ENCODE measurements around the gene PPM1B.

PPM1B gene

GRCh38 chr2:44267269-44267795, 98.7 kb downstream of the PPM1B start:
- DNase-seq: peak in 1 of 5 experiments; percentile 21

DNA sequence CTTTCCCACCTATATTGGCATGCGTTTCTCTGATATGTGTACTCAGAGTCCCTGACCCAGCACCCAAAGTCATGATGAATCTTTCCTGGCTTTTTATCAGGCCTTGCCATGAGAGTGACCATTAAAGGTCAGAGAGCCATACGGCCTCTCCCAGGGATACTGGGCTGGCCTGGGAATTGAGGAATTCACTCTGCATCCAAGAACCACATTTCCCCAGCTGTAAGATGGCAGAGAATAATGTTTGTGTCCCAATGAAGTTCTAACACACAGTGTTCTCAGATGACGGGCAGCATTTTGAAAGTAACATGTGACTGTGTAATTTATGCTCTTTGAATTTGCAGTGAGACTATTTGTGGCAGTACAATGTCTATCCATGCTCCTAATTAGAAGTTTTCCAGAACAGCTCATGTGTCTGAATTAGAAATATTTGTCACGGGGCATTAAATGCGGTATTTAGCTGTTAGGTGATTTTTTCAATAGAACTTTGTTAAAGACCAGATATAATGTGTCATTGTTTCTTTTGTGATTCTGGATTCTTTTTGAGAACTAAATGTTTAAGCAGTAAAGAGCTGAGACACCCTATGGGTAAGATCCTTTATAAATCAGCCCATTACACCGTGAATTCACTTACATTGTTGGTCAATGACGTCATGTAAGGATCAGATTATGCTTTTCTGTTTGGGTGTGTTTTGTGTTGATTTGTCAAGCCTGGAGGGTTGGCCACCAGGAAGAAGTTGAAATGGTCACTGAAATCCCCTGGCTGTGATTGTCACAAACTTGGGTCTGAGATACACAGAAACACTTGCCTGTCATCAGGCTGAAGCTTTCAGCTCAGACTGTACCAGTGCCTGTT, 99.3 kb downstream of the PPM1B start:
- DNase-seq: no peak

- DNase-seq: no peak
Measured at GRCh38 chr2:44269831-44270230, 101.2 kb downstream of the PPM1B start.

DNA sequence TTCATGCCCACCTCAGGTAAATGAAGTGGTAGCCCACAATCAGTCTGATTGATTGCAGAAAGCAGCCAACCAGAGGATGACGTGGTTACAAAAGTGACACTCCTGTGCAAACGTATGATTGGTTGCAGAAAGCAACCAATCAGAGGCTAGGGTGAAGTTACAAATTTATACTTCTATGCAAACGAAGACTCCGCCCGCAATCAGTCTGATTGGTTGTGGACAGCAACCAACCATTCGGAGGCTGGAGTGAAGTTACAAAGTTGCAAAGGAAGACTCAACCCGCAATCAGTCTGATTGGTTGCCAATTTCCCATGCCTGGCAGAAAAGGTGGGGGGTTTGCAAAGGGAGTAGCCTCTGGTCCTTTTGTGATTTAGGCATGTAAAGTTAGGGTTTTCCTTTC, 102.6 kb downstream of the PPM1B start:
- no peak for DNase-seq

- no peak for DNase-seq
Measured at GRCh38 chr2:44273076-44273475, 104.4 kb downstream of the PPM1B start.

DNA sequence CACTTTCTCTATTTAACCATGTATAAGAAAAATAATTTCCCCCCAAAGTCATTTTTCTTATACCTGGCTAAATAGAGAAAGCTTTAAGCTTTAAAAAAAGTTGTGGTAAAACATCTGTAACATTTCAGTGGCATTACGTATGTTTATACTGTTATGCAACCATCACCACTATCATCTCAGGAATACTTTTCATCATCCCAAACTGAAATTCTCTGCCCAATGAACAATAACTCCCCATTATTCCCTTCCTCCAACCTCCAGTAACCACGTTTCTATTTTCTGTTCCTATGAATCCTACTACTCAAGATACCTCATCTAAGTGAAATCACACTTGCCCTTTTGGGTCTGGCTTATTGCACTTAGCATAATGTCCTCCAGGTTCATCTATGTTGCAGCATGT, 104.9 kb downstream of the PPM1B start:
- no peak for DNase-seq

- DNase-seq: no peak
Measured at GRCh38 chr2:44275927-44276303, 107.2 kb downstream of the PPM1B start.

DNA sequence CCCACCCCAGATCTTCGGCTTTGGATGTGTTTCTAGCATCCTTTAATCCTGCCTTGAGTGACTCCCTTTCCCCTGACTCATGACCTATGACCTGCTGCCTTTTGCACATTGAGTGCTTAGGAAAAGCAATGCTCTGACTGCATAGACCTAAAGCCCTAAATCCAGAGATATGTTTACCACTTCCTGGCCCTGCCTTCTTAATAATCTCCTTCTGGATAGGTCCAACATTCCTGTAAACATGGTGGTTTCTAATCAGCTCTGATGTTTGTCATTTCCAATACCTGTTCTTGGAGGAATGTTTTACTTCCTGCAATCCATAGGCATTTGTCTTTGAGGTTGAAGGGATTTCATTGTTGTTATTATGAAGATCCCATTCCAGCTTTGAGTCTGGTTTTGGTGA, 108.9 kb downstream of the PPM1B start:
- DNase-seq: no peak

GRCh38 chr2:44280869-44281268, 112.2 kb downstream of the PPM1B start:
- no peak for DNase-seq
